Measurements from ENCODE around the gene CEBPZOS.

DNA sequence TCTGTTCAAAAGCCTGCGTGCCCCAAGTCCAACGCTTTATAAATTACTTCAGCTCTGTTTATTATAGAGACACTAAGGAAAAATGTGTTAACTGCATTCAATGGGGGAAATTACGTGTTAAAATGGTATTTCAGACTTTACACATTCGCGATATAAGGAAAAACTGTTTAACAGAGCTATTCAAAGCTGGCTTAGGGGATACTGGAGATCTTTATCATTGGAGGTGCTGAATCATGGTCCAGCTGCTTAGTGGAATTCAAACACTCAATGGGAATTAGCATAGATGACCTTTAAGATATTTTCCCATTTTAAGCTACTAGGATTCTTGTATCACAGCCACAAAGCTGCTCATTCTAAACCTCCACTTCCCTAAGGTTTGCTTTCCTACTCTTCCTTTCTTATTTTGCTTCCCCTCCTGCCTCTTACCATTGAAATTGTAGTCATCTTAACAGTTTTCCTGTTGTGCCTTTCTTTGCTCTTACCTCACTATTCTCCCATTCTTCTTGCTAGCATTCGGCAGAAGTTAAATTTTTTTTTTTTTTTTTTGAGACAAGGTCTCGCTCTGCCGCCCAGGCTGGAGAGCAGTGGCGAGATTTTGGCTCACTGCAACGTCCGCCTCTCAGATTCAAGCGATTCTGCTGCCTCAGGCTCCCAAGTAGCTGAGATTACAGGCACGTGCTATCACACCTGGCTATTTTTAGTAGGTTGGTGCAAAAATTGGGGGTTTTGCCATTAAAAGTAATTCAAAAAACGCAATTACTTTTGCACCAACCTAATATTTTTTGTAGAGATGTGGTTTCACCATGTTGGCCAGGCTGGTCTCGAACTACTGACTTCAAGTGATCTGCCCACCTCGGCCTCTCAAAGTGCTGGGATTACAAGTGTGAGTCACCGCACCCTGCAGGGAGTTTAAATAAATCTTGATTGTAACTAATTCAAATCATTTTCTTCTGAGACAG lies 14.3 kb upstream of the CEBPZOS start:
- no peak for TF ChIP-seq YY1 (IDR thresholded peaks at IDR 0.05; ENCODE audit: insufficient read depth, insufficient read length)
- no peak for TF ChIP-seq ZNF274 (IDR thresholded peaks at IDR 0.05; ENCODE audit: low read depth, low read length)

Measured in NT2/D1 (cell line).